NCI-H345 treated with DMSO at 0.1 percent for 48 hours (cell line): ENCODE data around the gene WDR18.

ENCODE experiments used
- DNase-seq: peaks from one replicate; lab custom pipeline; 2025; ENCODE audit not compliant: unreplicated experiment; lab: John Stamatoyannopoulos, UW

The WDR18 gene

DNA sequence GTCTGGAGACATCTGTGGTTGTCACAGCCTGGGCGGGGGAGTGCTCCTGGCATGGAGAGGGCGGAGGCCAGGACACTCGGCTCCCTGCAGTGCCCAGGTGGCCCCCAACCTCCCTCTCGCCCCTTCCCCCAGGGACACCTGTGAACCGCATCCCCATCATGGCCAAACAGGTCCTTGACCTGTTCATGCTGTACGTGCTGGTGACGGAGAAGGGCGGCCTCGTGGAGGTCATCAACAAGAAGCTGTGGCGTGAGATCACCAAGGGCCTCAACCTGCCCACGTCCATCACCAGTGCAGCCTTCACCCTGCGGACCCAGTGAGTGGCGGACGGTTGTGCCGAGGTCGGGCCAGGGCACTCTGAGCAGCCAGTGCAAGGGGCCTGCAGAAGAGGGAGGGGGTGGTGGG is 20.0 kb upstream of the WDR18 start:
- DNase-seq, result no peak

DNA sequence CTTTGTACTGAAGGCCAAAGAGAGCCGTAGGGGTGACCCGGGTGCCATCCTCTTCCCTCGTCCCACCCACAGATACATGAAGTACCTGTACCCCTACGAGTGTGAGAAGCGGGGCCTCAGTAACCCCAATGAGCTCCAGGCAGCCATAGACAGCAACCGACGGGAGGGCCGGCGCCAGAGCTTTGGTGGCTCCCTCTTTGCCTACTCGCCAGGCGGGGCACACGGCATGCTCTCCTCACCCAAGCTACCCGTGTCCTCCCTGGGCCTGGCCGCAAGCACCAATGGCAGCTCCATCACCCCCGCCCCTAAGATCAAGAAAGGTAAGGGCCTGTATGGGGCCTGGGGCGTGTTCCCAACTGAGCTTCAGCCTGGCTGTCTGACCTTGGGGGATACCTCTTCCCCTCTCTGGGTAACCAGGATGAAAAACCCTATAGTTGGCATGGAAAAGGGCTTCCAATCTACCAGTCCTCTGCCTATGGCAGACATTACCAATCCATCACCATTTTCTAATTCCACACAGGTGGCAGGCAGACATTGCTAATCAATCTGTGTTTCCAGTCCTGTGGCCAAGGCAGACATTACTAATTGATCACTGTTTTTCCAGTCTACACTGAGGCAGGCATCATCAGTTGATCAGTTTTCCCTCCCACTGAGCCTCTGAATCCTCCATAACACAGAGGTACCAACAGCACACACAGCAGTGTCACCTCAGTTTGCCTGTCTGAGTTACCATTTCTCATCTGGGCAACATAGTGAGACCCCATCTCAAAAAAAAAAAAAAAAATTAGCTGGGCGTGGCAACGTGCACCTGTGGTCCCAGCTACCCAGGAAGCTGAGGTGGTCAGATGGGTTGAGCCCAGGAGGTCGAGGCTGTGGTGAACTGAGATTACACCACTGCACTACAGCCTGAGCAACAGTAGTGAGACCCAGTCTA is 19.1 kb upstream of the WDR18 start:
- DNase-seq, result no peak

DNA sequence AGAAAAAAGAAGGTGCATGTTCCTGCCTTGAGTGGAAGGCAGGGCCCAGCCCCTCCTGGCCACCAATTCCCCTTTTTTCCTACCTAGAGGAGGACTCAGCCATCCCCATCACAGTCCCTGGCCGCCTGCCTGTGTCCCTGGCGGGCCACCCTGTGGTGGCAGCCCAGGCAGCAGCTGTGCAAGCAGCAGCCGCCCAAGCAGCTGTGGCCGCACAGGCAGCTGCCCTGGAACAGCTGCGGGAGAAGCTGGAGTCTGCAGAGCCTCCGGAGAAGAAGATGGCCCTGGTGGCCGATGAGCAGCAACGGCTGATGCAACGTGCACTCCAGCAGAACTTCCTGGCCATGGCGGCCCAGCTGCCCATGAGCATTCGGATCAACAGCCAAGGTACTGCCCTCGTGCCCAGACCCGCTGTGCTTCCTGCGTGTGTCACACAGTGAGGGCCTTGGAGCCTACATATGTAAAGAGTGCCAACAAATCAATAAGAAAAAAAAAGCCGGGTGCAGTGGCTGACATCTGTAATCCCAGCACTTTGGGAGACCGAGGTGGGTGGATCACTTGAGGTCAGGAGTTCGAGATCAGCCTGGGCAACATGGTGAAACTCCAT is 17.6 kb upstream of the WDR18 start:
- no peak for DNase-seq

DNA sequence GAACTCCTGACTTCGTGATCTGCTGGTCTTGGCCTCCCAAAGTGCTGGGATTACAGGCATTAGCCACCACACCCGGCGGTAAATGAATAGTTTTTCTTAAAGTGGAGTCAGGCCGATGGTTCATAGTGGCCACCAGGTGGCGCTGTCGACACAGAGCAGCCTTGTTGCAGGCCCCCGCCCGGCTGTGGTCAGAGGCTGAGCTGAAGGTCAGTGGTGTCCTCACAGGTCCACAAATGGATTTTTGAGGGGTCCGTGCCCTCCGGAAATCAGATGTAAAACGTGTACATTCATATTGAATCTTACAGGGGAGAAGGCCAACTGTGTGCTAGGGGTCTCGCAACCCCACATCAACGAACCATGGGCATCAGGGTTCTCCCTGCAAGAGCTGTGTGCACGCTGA is 13.4 kb upstream of the WDR18 start:
- no peak for DNase-seq

DNA sequence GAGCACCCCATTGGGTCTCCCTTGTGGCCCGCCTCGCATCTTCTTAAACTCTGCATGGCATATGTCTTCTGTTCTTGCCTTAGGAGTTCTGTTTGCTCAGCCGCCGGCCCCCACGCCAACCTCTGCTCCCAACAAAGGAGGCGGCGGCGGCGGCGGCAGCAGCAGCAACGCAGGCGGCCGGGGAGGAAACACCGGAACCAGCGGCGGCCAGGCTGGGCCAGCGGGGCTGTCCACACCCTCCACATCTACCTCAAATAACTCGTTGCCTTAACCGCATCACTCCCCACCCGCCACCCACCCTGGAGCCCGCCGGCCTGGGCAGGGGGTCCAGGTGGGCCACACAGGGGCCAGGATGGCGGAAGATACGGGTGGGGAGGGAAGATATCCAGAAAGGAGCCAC is 12.3 kb upstream of the WDR18 start:
- no peak for DNase-seq

DNA sequence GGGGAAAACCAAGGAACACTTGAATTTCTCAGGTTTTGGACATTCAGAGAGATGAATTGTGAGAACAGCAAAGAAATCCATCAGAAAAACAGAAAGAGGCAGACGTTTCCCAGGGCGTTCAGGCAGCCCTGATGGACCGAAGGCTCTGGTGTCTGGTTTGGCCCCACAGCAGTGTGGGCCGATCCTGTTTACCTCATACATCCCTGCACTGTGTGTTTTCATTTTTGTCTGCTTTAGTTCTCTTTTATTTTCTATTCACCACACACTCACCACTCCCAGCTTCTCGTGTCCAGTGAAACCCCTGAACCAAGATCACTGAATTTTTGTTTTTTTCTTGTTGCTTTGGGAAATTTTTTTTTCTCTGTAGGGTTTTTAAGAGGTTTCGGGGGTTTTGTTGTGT is 11.9 kb upstream of the WDR18 start:
- DNase-seq, result no peak

DNA sequence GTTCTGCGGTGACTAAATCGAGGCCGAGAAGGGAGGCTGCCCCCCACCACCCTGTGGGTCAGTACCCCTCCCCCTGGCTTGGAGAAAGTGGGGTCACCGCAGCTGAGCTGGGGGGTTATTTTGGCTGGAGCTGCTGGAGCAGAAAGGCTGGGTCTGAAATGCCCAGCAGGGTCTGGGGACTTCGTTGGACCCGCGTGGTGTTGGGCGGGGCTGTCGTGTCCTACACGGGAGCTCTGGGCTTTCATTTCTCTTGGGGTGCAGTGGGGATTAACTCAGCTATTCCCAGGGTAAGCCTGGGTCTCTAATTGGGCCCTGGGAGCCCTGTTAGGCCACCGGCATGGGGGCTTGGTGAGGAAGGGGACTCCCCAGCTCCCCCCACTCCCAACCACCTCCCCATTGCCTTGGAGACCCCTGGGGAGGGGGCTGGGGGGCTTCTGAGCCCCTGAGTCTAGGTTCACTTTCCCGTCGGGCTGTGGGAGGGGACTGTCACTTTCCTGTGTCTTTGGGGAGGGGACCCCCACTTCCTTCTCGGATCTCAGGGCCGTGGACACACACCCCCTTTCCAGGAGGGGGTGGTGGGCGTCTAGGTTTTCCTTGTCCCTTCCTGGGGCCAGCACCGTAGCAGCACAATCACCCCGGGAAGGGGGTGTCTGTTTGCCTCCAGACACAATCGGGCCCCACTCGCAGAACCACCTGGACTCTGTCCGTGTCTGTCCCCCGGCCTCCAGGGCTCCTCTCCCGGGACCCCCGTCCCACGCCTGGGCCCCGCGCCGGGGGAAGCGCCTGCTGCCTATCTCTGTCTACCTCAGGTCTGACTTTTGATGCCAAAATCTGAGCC is 10.2 kb upstream of the WDR18 start:
- no peak for DNase-seq

DNA sequence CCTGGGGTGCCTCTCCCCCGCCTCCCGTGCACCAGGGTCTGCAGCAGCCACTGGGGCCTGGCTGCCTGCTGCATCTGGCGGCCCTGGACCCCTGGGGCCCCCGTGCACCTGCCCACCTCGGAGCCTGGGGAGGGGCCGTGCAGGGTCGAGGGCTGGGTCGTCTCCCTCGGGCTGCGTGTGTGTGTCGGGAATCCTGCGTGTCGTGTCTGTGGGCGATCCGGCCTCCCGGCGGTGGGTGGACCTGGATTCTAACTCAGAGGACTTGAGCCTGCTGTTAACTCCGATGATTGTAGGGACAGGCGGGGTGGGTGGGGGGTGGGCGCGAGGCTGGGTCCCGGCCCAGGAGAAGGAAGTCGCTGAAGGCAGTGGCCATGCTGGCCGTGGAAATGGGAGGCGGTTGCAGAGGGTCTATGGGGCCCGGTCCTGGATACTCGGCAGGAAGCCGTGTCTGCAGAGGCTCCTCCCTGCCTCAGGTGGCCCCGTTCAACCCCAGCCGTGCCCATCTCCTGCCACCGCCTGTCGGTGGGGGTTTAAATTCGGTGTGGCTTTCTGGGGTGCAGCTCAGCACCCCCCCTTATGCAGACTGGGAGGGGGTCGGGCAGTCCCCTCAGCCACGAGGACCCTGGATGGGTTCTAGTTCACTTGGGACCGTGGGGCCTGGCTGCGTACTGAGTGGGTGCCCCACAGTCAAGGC is 9.4 kb upstream of the WDR18 start:
- no peak for DNase-seq

DNA sequence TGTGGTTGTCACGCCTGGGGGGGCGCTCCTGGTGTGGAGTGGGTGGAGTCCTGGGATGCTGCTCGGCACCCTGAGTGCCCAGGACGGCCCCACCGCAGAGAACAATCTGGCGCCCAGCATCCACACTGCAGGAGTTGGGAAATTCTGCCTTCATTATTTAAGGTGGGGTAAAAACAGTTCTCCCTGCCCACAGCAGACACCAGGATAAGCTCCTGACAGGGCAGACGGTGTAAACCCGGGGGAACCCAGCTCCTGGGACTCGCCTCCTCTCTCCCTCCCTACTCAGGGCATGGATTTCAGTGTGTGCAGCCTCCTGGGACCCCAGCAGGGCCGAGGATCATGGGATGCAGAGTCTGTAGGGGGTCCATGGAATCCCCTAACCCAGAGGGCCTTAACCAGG is 7.7 kb upstream of the WDR18 start:
- no peak for DNase-seq

DNA sequence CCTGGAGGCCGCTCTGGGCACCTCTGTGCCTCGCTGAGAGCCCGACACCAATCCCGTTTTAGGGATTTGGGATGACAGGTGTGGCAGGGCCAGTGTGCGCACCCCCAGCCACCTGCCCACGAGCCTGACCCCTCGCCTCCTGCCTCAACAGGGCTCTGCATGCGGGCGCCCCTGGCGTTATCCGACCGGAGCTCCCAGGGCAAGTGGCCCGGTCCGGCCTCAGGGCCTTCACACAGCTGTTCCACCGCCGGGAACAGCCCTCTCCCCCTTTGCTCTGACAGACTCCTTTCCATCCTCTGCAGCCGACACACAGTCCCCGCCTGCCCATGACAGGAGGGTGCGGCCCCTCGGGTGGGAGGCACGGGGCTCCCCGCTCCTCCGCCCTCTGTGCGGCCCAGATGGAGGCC is 7.1 kb upstream of the WDR18 start:
- no peak for DNase-seq

DNA sequence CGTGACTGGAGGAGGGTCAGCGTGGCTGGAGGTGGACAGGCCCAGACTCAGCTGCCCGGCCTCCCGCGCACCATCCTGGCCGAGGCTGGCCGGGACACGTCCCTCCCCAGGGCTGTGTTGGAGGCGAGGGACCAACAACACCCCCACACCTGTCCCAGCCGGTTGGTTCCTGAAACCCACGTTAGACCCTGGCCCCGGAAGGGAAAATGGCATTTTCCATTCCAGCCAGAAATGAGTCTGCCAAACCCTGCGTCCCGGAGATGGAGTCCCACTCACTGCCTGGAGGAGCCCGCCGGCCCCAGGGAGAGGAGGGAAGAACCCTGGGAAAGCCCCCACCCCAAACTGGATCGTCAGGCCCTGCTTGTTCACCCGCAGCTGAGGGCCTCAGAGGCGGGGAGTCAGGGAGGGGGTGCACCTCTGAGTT is 4.8 kb upstream of the WDR18 start:
- DNase-seq, result no peak

DNA sequence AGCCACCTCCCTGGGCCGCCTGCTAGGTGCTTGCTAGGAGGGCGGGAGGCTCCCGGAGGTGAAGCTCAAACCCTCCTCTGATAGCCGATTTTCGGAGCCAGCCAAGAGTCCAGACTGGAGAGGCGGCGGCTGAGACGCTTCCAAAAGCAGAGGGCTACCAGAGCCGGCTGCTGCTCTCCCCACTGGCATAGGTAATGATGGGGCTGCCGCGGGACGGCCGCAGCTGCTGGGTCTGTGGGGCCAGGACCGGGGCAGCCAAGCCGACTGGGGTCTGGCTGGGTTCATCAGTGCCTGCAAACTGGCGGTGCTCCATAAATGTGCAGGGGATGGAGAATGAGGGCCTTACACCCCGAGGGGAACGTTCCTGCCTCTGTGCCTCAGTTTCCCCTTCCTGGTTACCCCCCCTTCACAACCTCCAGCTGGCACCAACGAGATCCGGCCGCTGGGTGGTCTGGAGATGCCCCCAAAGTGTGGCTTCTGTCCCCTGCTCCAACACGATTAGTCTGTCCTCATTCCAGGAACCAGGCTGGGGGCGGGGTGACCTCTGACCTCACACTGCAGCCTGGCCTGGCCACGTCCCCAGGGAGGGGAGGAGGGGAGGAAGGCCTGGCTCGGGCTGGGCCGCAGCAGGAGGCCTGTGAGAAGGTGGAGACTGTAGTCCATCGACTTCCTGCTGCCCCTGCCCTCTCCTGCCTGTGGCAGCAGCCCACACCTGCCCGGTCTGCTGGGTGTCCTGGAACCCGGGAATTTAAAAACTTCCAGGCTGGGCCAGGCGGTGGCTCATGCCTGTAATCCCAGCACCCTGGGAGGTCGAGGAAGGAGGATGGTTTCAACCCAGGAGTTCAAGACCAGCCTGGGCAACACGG is 3.8 kb upstream of the WDR18 start:
- no peak for DNase-seq

DNA sequence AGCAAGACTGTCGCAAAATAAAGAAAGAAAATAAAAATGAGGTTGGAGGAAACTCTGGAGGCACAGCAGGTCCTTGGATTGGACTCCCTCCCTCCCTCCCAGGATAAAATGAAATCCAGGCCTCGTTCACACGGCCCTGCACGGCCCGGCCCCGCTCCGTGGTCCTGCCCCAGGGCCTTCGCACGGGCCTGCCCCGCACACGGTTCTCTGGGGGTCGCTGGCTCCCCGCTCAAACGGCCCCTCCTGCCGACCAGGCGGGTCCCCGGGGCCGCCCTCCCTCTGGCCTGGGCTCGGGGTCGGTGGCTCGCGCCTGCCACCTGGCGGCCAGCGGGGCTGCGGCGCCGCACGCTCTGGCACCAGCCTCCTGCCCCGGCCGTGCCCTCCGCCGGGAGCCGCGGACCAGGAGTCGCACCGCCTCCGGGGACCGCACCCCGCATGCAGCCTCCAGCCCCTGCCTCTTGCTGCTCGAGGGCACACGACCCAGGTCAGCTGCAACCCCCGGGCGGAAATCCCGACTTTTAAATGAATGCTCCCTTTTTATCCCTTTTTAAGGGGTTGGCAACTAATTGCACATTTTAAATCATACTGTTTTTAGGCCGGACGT is 1.5 kb upstream of the WDR18 start:
- DNase-seq, result no peak

DNA sequence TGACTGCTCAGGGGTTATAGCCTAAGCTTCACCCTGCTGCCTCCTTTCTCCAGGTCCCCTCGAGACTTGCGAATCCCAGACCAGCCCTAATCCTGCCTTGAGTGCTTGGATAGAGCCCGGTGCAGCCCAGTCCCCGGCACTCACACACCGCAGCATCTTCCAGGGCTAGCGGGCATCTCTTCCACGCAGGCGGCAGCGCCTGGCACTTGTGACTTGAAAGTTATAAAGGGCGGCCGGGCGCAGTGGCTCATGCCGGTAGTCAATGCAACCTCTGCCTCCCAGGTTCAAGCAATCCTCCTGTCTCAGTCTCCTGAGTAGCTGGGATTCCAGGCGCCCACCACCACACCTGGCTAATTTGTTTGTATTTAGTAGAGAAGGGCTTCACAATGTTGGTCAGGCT is 1.9 kb downstream of the WDR18 start:
- DNase-seq, result no peak

DNA sequence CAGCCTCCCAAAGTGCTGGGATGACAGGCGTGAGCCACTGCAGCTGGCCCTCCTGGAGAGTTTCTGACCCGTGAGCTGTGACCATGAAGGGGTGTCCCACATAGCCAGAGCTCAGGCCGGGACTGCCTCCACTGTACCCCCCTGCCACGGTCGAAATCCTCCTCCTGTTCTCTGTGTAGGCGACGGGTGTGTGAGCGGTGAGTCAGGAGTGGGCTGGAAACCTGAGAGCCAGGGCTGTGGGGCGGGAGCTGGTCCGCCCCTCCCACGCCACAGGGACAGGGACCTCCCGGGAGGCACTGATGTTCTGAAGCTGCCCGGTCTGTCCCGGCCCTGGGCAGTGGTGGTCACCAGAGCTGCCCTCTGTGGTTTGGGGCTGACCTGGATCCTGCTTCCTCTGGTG is 3.9 kb downstream of the WDR18 start:
- no peak for DNase-seq

DNA sequence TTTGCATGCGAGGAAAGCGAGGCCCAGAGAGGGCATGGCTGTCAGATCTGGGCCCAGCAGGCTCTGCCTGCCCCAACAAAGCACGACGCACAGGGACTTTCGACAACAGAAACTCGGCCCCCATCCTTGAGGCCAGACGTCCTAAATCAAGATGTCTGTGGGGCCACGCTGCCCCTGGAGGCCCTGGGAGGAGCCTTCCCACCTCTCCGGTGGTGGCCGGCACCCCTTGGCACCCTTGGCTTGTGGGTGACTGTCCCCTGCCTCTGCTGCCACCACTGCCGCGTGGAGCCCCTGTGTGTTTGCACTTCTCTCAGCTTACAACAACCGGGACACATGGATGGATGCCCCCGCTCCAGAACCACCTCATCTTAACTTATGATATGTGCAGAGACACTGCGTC is 4.4 kb downstream of the WDR18 start:
- no peak for DNase-seq

DNA sequence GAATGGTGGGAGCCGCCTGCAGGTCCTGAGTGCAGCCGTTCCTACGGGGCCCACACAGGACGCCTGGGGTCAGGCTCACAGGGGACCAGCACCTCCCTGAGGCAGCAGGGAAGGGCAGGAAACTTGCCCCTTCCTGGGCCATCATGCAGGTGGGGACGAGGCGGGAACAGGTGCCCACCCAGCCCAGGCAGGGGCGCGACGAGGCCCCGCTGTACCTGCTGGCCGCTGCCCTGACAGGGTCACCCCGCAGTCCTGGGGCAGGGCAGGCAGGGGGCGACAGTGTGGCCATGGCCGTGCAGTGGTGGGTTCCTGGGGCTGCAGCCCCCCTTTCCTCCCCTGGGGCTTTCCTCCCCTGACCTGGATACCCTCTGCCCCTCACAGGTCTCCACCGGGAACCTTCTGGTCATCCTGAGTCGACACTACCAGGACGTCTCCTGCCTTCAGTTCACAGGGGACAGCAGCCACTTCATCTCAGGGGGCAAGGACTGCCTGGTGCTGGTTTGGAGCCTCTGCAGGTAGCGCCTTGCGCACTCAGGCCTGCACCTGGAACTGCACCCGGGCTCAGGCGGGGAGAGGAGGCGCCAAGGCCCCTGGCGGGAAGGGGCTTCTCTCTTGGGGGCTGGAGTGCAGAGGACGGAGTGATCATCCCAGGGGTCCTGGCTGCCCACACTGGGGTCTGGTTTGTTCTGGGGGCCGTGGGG is 5.4 kb downstream of the WDR18 start:
- no peak for DNase-seq

DNA sequence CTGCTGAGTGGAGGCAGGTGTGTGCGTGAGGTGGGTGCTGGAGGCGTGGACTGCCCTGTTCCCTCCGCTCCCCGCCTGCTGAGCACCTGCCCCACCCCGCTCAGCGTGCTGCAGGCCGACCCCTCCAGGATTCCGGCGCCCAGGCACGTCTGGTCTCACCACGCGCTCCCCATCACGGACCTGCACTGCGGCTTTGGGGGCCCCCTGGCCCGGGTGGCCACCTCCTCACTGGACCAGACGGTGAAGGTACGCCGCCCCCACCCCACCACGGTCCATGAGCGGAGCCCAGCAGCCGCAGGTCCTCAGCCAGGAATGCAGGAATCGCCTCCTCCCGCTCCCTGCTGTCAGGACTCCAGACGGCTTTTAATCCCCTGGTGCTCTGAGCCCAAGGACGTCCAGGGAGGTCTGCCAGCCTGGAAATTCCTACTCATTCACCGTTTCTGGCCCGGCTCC is 6.0 kb downstream of the WDR18 start:
- no peak for DNase-seq

DNA sequence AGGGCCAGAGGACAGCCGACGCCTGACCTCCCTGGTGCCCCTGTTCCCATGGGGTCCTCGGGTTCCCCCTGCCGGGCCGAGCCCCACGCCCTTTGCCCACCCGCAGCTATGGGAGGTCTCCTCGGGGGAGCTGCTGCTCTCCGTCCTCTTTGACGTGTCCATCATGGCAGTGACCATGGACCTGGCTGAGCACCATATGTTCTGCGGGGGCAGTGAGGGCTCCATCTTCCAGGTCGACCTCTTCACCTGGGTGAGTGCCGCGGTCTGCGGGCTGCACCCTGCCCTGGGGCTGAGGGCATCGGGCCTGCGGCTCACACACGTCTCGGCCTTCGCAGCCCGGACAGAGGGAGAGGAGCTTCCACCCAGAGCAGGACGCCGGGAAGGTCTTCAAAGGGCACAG is 6.6 kb downstream of the WDR18 start:
- no peak for DNase-seq
